HCT116 (cell line): ENCODE measurements around the gene ASIC1. TPM values are rescaled to one million over a fixed set of nuclear protein-coding genes. Genes with fewer than 3 reads are reported as not detected.

Source experiments
- ATAC-seq: fragments of 200-7000 bp; cut with Tn5 transposase; 2 replicates; pipeline ENCODE4 v1.9.1; 2020; ENCODE audit warnings: mild to moderate bottlenecking, moderate library complexity
- BruUV-seq: library from RNA; stranded (reverse); fragments of 400-500 nt; replicated peaks from 2 replicates; lab custom pipeline; 2021; lab: Mats Ljungman, UMichigan
- CTCF ChIA-PET: fragments of 300-600 bp; sonication (Branson Sonifier 250); formaldehyde crosslinking; loops from one replicate; lab custom pipeline; 2021; ENCODE audit warnings: antibody characterized with exemption; lab: Charles Lee
- POLR2A ChIA-PET: fragments of 300-600, 350-600 bp; sonication (Branson Sonifier 250); formaldehyde crosslinking; loops from one replicate; lab custom pipeline; 2021; ENCODE audit warnings: antibody characterized with exemption; lab: Charles Lee
- RAD21 ChIA-PET, 2 experiments: fragments of 300-600 bp; sonication (Branson Sonifier 250); formaldehyde crosslinking; loops; one replicate each; lab custom pipeline; 2023; ENCODE audit warnings: low total read pairs in 2 of 2; ENCODE audit not compliant: uncharacterized antibody in 2 of 2, unreplicated experiment in 2 of 2, low non-redundant PET in 1 of 2; lab: Charles Lee
- DNase-seq: peaks from one replicate; pipeline ENCODE4 v3.0.0-alpha.2; 2010; ENCODE audit warnings: low read depth, low spot score
- H2AFZ ChIP-seq: fragments of 200-600 bp; shearing (Covaris generic), sonication (generic); 2 replicates; pipeline ENCODE4 v1.6.1; 2017; ENCODE audit warnings: low read depth, mixed run types, mixed read lengths, antibody characterized with exemption, low read length; ENCODE audit not compliant: poor library complexity, severe bottlenecking
- H3K27ac ChIP-seq: 2 replicates; pipeline ENCODE4 v1.5.1; 2012; ENCODE audit warnings: low read depth, low read length
- H3K27me3 ChIP-seq: fragments of 200-600 bp; sonication (generic); 2 replicates; pipeline ENCODE4 v1.6.1; 2016; ENCODE audit warnings: mixed run types, low read length, mixed read lengths; ENCODE audit not compliant: insufficient read depth
- H3K36me3 ChIP-seq, 2 experiments: fragments of 200-500 bp in 1 of 2; fragments of 200-600 bp in 1 of 2; sonication (Bioruptor generic) in 1 of 2; sonication (generic) in 1 of 2; 2 replicates each; pipeline versions ENCODE4 v1.5.1 to v1.6.1; 2014 to 2016; ENCODE audit warnings: low read length in 2 of 2, inconsistent platforms in 1 of 2, mixed read lengths in 1 of 2, mixed run types in 1 of 2; ENCODE audit not compliant: insufficient read depth in 2 of 2, control insufficient read depth in 1 of 2
- H3K4me1 ChIP-seq, 2 experiments: fragments of 200-600 bp in 1 of 2; sonication (generic) in 1 of 2; 2 replicates each; pipeline versions ENCODE4 v1.5.1 to v1.6.1; 2012 to 2017; ENCODE audit warnings: low read length in 2 of 2, inconsistent platforms in 1 of 2, mild to moderate bottlenecking in 1 of 2, mixed read lengths in 1 of 2, mixed run types in 1 of 2, moderate library complexity in 1 of 2; ENCODE audit not compliant: insufficient read depth in 2 of 2, control insufficient read depth in 1 of 2
- H3K4me2 ChIP-seq: fragments of 200-600 bp; sonication (generic); 2 replicates; pipeline ENCODE4 v1.6.1; 2017; ENCODE audit warnings: mixed run types, low read length, mixed read lengths
- H3K4me3 ChIP-seq, 2 experiments: fragments of 200-600 bp in 1 of 2; sonication (generic) in 1 of 2; replicated peaks in 1 of 2; 2 replicates each; pipeline ENCODE4 v1.5.1; 2011 to 2016; ENCODE audit warnings: low read length in 2 of 2, control low read depth in 1 of 2, low read depth in 1 of 2, mild to moderate bottlenecking in 1 of 2, mixed read lengths in 1 of 2, mixed run types in 1 of 2
- H3K79me2 ChIP-seq: fragments of 200-600 bp; sonication (generic); 2 replicates; pipeline ENCODE4 v1.6.1; 2017; ENCODE audit warnings: mild to moderate bottlenecking, mixed run types, low read length, moderate library complexity, mixed read lengths; ENCODE audit not compliant: insufficient read depth
- H3K9ac ChIP-seq: fragments of 200-600 bp; sonication (generic); 2 replicates; pipeline ENCODE4 v1.6.1; 2016; ENCODE audit warnings: low read length, mixed read lengths
- H3K9me2 ChIP-seq: fragments of 200-600 bp; sonication (generic), shearing (Covaris generic); 2 replicates; pipeline ENCODE4 v1.6.1; 2017; ENCODE audit warnings: mixed run types, mild to moderate bottlenecking, moderate library complexity; ENCODE audit not compliant: insufficient read depth
- H3K9me3 ChIP-seq, 2 experiments: fragments of 200-500 bp in 1 of 2; fragments of 200-600 bp in 1 of 2; sonication (Bioruptor generic) in 1 of 2; sonication (generic) in 1 of 2; 2 replicates each; pipeline ENCODE4 v1.6.1; 2014 to 2017; ENCODE audit warnings: low read length in 2 of 2, mixed read lengths in 2 of 2, inconsistent platforms in 1 of 2, low read depth in 1 of 2, mild to moderate bottlenecking in 1 of 2, mixed run types in 1 of 2, moderate library complexity in 1 of 2; ENCODE audit not compliant: control insufficient read depth in 1 of 2, insufficient read depth in 1 of 2
- H4K20me1 ChIP-seq: fragments of 200-600 bp; sonication (generic), shearing (Covaris generic); 2 replicates; pipeline ENCODE4 v1.6.1; 2017; ENCODE audit warnings: mixed run types, mild to moderate bottlenecking, moderate library complexity; ENCODE audit not compliant: insufficient read depth
- CEBPB ChIP-seq: IDR thresholded peaks from 2 replicates; pipeline ENCODE4 v1.6.1; 2012; ENCODE audit warnings: low read depth
- CTCF ChIP-seq, 3 experiments: fragments of 200-600 bp in 1 of 3; sonication (generic) in 1 of 3; IDR thresholded peaks in 2 of 3; conservative IDR thresholded peaks in 1 of 3; 2 replicates each; pipeline ENCODE4 v1.5.1; 2012 to 2017; ENCODE audit warnings: low read depth in 2 of 3, low read length in 2 of 3, antibody characterized with exemption in 1 of 3, borderline replicate concordance in 1 of 3, control low read depth in 1 of 3, mild to moderate bottlenecking in 1 of 3, mixed read lengths in 1 of 3, mixed run types in 1 of 3, moderate library complexity in 1 of 3; ENCODE audit not compliant: insufficient read depth in 1 of 3
- ELF1 ChIP-seq: IDR thresholded peaks from 2 replicates; pipeline ENCODE4 v1.6.1; 2012; ENCODE audit warnings: low read depth, borderline replicate concordance
- POLR2A ChIP-seq: IDR thresholded peaks from 2 replicates; pipeline ENCODE4 v1.7.0; 2011; ENCODE audit warnings: borderline replicate concordance; ENCODE audit not compliant: insufficient read depth, insufficient read length; ENCODE audit errors: extremely low read depth
- POLR2AphosphoS5 ChIP-seq: IDR thresholded peaks from 2 replicates; pipeline ENCODE4 v1.6.1; 2011; ENCODE audit warnings: mild to moderate bottlenecking, low read depth, low read length, moderate library complexity
- REST ChIP-seq: IDR thresholded peaks from 2 replicates; pipeline ENCODE4 v1.6.1; 2012; ENCODE audit warnings: low read depth
- SIN3A ChIP-seq: IDR thresholded peaks from 2 replicates; pipeline ENCODE4 v1.6.1; 2012; ENCODE audit warnings: low read depth
- ZFX ChIP-seq: fragments of 450-650 bp; IDR thresholded peaks from 2 replicates; pipeline ENCODE4 v1.6.1; 2017
- ZNF274 ChIP-seq: fragments of 200-500 bp; sonication (Bioruptor generic); IDR thresholded peaks from 2 replicates; pipeline ENCODE4 v1.6.1; 2014; ENCODE audit warnings: mild to moderate bottlenecking, low read depth, low read length, inconsistent platforms
- intact Hi-C: fragments of 100-400 bp; cut with micrococcal nuclease; formaldehyde crosslinking; loops from 2 replicates; pipeline ENCODE4 v1.10.0; 2022
- total RNA-seq: library from RNA; stranded (reverse); gene quantifications from one replicate; pipeline ENCODE4 v1.2.1, GENCODE V29; 2021; ENCODE audit not compliant: unreplicated experiment
- TF ChIP-seq, protein P1 (sequence below): IDR thresholded peaks from 2 replicates; pipeline ENCODE4 v1.6.1; 2011; ENCODE audit warnings: mild to moderate bottlenecking, low read length, moderate library complexity; ENCODE audit not compliant: insufficient replicate concordance; ENCODE audit errors: extremely low read depth

ASIC1 gene
- total RNA-seq, 1 experiment from 2014 or later: 28.9 TPM

DNA sequence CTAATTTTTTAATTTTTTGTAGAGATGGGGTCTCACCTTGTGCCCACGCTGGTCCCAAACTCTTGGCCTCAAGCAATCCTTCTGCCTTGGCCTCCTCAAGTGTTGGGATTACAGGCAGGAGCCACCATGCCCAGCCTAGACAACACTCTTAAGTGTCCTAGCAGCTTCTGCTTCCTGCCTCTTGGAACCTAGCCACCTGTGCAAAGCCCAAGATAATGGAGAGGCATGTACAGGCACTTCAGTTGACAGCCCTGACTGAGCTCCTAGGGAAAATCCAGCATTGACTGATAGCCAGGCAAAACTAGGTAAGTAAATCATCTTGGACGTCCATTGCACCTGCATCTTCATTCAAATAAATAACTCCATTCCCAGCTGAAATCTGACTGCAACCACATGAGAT is 70.2 kb downstream of the ASIC1 start:
- ATAC-seq: no peak
- CTCF ChIA-PET: interaction anchor here (0.7 kb wide), 1 partner anchor 16 kb away, joined by 3 read pairs; the partner anchor contains the start of gene COX14

More for the DNA sequence above, 70.2 kb downstream of the ASIC1 start:
- no peak overlapping the region for H3K4me2 ChIP-seq
- POLR2A ChIA-PET: no interaction called here
- no peak overlapping the region for H3K27ac ChIP-seq
- H3K4me1 ChIP-seq: no peaks in the 10 kb centered on the region
- H3K9ac ChIP-seq: no peak overlapping the region
- BruUV-seq: no TSS peak
- H3K27me3 ChIP-seq: no peaks in the 10 kb centered on the region
- intact Hi-C loops: no loop called here
- H3K9me2 ChIP-seq: no peaks in the 10 kb centered on the region
- H3K79me2 ChIP-seq: no peaks in the 10 kb centered on the region
- peaks cover 14 to 22% of the 10 kb centered on the region in 2 experiments for H3K36me3 ChIP-seq
- H2AFZ ChIP-seq: no peak overlapping the region
- no peaks in the 10 kb centered on the region for H3K9me3 ChIP-seq
- no peak overlapping the region for H3K4me3 ChIP-seq
- TF ChIP-seq REST (no peak), ZNF274 (no peak), POLR2A (no peak), ZFX (no peak), POLR2AphosphoS5 (no peak), CEBPB (no peak), ELF1 (no peak), CTCF (IDR thresholded peaks at IDR 0.05 in 2 of 3, conservative IDR thresholded peaks at IDR 0.05 in 1 of 3; ENCODE audit: borderline replicate concordance in 1 of 3, insufficient read depth in 1 of 3, low read depth in 2 of 3, low read length in 2 of 3) (no peak), SIN3A (no peak)
- TF ChIP-seq, protein P1, sequence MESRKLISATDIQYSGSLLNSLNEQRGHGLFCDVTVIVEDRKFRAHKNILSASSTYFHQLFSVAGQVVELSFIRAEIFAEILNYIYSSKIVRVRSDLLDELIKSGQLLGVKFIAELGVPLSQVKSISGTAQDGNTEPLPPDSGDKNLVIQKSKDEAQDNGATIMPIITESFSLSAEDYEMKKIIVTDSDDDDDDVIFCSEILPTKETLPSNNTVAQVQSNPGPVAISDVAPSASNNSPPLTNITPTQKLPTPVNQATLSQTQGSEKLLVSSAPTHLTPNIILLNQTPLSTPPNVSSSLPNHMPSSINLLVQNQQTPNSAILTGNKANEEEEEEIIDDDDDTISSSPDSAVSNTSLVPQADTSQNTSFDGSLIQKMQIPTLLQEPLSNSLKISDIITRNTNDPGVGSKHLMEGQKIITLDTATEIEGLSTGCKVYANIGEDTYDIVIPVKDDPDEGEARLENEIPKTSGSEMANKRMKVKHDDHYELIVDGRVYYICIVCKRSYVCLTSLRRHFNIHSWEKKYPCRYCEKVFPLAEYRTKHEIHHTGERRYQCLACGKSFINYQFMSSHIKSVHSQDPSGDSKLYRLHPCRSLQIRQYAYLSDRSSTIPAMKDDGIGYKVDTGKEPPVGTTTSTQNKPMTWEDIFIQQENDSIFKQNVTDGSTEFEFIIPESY: no peak
- no peaks in the 10 kb centered on the region for H4K20me1 ChIP-seq
- no peak for DNase-seq
- RAD21 ChIA-PET: no interaction called here
